OCI-LY3 (cell line): ENCODE data around the gene CHN1.

ENCODE experiments used
- EZH2phosphoT487 ChIP-seq: fragments of 200-600 bp; shearing (Covaris generic); IDR thresholded peaks from 2 replicates; pipeline ENCODE4 v1.6.1; 2018; ENCODE audit warnings: antibody characterized with exemption, mixed run types, low read depth
- TF ChIP-seq, protein P1 (sequence below): fragments of 200-600, 300-600 bp; sonication (generic); IDR thresholded peaks from 2 replicates; pipeline ENCODE4 v1.5.1; 2014; ENCODE audit warnings: antibody characterized with exemption, low read length, low read depth

DNA sequence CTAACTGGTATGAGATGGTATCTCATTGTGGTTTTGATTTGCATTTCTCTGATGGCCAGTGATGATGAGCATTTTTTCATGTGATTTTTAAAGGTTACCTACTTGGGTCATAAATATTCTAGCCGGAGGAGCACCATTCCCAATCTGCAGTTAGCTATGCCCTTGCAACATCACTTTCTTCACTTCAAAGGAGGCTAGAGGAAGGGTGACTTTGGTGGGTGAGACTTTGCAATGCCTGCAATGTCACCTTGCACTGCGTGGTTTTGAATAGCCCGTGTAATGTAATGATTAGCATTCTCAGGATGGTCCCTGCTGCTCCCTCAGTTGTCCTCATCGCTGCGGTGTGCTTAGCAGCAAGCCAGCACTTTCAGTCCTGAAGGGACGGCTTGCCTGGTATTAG is 184.8 kb downstream of the CHN1 start:
- TF ChIP-seq, protein P1, sequence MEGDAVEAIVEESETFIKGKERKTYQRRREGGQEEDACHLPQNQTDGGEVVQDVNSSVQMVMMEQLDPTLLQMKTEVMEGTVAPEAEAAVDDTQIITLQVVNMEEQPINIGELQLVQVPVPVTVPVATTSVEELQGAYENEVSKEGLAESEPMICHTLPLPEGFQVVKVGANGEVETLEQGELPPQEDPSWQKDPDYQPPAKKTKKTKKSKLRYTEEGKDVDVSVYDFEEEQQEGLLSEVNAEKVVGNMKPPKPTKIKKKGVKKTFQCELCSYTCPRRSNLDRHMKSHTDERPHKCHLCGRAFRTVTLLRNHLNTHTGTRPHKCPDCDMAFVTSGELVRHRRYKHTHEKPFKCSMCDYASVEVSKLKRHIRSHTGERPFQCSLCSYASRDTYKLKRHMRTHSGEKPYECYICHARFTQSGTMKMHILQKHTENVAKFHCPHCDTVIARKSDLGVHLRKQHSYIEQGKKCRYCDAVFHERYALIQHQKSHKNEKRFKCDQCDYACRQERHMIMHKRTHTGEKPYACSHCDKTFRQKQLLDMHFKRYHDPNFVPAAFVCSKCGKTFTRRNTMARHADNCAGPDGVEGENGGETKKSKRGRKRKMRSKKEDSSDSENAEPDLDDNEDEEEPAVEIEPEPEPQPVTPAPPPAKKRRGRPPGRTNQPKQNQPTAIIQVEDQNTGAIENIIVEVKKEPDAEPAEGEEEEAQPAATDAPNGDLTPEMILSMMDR = no peak
- no peak for TF ChIP-seq EZH2phosphoT487
